NCI-H1417 treated with DMSO at 0.1 percent for 48 hours (cell line): ENCODE data around the gene TMEM151B.

ENCODE experiments used
- DNase-seq: peaks from one replicate; lab custom pipeline; 2025; lab: John Stamatoyannopoulos, UW

The TMEM151B gene

GRCh38 chr6:44250718-44251123 is 19.5 kb upstream of the TMEM151B start:
- no peak for DNase-seq

- DNase-seq, result no peak
Measured at GRCh38 chr6:44251576-44252524, 18.4 kb upstream of the TMEM151B start.

- no peak for DNase-seq
Measured at GRCh38 chr6:44253307-44254101, 16.7 kb upstream of the TMEM151B start.

- DNase-seq, result no peak
Measured at GRCh38 chr6:44254191-44255104, 15.8 kb upstream of the TMEM151B start.

- DNase-seq, result no peak
Measured at GRCh38 chr6:44255105-44255808, 15.0 kb upstream of the TMEM151B start.

- no peak for DNase-seq
Measured at GRCh38 chr6:44255871-44256774, 14.1 kb upstream of the TMEM151B start.

GRCh38 chr6:44256775-44257024 is 13.6 kb upstream of the TMEM151B start:
- DNase-seq, result no peak

GRCh38 chr6:44257025-44257752 is 13.1 kb upstream of the TMEM151B start, which contains the start of gene SLC35B2:
SLC35B2 (minus strand) TSS chr6:44257528; CDS start chr6:44257410, 118 bp downstream.
- no peak for DNase-seq

- DNase-seq, result no peak
Measured at GRCh38 chr6:44257753-44258324, 12.4 kb upstream of the TMEM151B start.

GRCh38 chr6:44258325-44258863 is 11.9 kb upstream of the TMEM151B start:
- DNase-seq, result no peak

GRCh38 chr6:44258921-44259320 is 11.3 kb upstream of the TMEM151B start:
- no peak for DNase-seq

- DNase-seq, result no peak
Measured at GRCh38 chr6:44260011-44260410, 10.2 kb upstream of the TMEM151B start.

GRCh38 chr6:44260451-44261297 is 9.6 kb upstream of the TMEM151B start:
- DNase-seq, result no peak

- DNase-seq, result no peak
Measured at GRCh38 chr6:44261581-44261980, 8.7 kb upstream of the TMEM151B start.

GRCh38 chr6:44262467-44263353 is 7.5 kb upstream of the TMEM151B start:
- DNase-seq, result no peak

- DNase-seq, result no peak
Measured at GRCh38 chr6:44263354-44264100, 6.7 kb upstream of the TMEM151B start.
